Measurements from ENCODE around the gene TUFT1.

TUFT1 gene

DNA sequence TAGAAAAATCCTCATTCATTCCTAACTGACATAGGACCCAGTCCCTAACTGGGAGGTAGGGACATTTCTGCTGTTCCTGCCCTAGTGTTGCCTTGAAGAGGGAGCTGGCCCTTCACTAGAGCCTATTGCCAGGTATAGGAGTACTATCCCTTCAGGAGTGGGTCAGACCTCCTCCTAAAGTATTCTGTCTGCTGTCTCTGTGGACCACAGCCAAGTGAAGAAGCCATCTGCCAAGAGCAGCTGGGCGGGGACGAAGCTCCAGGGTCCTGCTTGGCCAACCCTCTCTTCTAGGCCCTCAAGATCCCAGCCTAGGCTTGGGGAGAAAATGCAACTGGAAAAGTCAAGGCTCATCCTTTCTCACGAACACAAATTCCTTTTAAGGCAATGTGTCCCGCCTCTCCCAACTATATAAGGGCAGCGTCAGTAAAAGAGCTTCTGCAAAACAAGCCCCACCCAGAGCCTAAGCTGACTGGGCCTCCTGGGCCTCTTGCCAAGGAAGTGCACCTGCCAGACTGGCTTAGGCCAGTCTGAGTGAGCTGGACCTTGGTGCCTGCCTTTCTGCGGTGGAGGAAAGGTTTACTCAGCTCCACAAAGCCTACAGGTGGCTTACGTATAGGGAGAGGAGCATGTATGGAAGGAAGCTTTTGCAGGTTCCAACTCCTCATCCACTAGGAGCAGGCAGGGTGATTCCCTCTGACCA lies 638 bp upstream of the TUFT1 start:
- peak; percentile 98 for DNase-seq

DNA sequence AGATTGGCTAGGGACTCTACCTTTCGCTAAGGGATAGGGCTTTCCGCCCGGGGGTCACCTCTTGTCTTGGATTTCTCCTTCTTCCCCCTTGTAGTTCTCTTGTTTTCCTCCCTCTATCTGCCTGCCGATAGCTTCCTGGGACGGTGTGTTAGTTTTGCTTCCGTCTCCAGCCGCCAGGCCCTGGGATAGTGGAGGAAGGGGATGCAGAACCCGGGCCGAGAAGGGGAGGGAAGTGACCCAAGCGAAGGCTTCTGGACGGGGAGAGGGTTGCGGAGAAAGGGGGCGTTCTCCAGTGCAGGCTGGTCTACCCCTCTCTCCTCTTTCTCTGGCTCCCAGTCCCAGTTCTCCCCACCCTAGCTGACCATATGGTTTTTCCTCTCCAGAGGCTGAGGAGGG lies 871 bp downstream of the TUFT1 start:
- peak; percentile 36 for DNase-seq

GRCh38 chr1:151541752-151542151 lies 1.6 kb downstream of the TUFT1 start:
- no peak for DNase-seq

DNA sequence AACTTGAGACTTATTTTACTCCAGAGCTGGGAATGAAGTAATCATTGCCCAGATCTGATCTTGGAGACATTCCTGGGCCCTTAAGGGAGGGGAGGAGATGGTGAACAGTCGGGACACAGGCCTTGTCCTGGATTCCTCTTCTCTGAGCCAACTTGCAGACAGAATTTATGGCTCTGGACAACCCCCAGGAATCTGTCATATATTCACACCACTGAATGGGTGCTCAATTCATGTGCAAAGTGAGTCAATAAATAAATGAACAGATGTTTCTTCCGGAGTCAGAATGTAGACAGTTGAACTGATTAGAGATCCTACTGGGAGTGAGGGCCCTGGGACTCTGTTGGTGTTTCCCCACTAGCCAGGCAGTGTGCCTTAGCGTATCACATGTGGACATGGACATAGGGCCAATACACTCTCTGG lies 2.6 kb downstream of the TUFT1 start:
- DNase-seq = peak; percentile 18

DNA sequence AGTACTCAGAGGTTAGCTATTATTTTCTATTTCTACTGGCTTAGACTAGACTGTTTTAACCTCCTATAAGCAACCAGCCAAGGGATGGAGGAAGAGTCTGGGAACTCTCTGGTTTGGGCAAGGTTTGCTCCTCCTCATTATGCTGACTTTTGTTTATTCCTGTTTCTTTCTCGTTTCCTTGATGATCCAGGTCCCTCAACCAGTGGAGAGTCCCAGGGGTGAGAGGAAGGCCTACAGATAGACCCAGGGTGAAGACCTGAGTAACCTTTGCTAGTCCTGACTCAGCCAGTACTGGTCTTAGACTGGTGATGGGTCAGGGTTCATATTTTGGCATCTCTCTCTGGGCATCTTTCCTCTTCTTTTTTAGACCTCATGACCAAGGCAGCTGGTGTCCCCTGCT lies 5.4 kb downstream of the TUFT1 start:
- DNase-seq = no peak

GRCh38 chr1:151546011-151546925 lies 6.2 kb downstream of the TUFT1 start:
- DNase-seq = no peak

GRCh38 chr1:151547119-151547899 lies 7.2 kb downstream of the TUFT1 start:
- no peak for DNase-seq

DNA sequence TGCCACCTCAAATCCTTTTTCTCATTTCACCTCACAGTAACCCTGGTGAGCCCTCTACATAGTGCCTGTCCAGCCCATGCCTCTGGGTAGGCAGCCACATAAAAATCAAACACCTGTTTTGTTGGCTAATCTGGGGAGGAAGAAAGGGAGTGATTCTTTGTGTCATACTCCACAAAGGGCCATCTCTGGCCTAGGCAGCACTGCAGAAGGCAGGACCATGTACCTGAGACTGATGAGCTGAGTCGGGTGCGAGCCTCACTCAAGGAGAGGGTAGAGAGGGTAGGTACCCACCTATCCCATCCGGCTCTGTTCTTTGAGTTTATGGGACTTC lies 7.8 kb downstream of the TUFT1 start:
- DNase-seq = no peak

DNA sequence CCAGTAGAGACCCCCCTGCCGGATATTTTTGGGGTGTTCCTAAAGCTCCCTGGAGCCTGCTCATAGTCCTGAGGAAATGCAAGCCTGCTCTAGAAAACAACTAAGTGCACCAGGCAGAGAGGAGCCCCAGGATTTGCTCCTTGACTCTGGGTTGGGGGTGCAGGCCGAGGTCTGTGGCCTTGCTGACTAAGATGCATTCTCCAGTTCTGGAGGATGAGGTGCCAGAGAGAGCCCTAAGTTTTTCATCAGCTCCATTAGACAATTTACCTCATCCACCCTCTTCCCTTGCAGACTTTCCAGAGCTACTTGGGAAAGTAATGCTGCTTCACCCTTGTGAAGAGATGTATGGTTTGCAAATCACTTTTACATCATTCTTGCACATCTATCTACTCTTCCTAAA lies 9.1 kb downstream of the TUFT1 start:
- DNase-seq = no peak

- no peak for DNase-seq
These were observed 13.6 kb downstream of the TUFT1 start for GRCh38 chr1:151553659-151554058.

- DNase-seq = no peak
These were observed 15.9 kb downstream of the TUFT1 start for GRCh38 chr1:151556052-151556451.

DNA sequence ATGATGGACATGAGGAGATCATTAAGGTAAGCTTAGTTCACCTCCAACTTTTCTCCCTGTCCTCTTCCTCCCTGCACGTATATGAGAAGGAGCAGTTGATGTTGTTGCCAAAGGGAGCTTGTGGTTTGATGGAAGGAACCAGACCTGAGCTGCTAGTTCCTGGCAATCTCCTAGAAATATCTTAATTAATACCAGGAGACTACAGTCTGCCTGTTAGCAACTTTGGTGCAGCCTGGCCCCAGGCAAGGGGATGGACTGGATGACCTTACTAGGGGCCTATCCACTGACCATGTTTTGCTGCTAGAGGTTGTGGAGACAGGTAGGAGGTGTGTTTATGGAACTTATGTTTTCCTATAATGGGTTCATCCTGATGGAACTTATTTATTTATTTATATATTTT lies 22.6 kb downstream of the TUFT1 start:
- no peak for DNase-seq

DNA sequence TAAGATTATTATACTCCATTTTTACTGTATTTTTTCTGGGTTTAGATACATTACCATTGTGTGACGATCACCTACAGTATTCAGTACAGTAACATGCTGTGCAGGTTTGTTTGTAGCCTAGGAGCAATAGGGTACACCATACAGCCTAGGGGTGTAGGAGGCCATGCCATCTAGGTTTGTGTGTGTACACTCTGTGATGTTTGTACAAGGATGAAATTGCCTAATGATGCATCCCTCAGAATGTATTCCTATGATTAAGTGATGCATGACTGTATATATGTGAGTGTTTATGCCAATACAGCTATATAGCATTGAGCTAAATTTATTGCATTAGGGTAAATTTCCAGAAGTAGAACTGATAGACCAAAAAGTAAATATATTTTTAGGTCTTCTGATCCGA lies 23.3 kb downstream of the TUFT1 start:
- no peak for DNase-seq

- DNase-seq = no peak
These were observed 25.5 kb downstream of the TUFT1 start for GRCh38 chr1:151565502-151566189.

GRCh38 chr1:151568626-151569088 lies 28.5 kb downstream of the TUFT1 start:
- DNase-seq = no peak

DNA sequence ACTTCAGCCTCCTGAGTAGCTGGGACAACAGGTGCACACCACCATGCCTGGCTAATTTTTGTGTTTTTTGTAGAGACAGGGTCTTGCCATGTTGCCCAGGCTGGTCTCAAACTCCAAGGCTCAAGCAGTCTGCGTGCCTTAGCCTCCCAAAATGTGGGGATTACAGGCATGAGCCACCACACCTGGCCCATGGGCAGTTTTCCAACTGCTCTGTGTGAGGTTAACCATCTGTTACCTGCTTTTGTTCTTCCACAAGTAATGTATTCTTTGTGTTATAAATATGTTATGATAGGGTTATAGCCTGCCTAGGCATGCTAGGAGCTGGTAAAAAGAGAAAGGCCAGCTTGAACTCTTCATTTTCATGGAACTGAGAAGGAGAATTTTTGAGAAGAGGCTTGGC lies 30.7 kb downstream of the TUFT1 start:
- no peak for DNase-seq

DNA sequence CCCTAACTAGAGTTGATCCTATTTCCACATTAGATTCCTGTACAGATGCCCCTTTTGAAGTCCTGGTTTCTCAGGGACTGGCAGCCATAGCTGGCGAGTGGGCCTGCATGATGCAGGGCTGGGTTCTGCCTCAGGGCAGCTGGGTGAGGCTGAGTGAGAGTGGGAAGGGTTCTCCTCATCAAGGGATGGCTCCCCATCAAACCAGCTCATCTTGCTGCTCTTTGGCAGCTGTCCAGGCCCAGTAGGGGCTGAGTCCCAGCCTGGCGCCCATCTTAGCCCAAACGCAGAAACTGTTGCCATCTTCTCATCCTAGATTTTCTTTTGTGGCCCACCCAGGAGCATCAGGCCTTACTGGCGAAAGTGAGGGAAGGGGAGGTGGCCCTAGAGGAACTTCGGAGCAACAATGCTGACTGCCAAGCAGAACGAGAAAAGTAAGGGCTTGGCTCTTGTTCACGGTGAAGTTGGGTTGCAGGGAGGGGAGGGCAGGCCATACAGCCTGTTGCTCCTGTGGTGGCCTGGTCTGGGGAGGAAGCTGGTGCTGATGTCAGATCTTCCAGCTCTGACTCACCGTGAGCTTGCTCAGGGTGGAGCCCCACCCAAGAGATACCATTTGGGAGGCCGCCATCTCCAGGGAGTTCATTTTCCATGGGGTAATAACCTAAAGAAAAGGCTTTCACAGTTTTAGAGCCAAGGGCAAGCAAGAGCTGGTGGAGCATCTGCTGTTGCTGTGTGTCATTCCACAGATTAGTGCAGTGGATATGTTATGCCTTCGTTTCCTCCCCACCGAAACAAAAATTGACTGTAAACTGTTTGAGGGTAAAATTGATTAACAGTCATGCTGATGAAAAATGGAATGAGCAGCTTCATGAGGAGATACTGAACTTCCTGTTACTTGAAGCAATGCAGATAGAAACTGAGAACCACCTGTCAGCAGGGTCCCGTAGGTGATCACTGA lies 34.7 kb downstream of the TUFT1 start:
- DNase-seq = no peak

DNA sequence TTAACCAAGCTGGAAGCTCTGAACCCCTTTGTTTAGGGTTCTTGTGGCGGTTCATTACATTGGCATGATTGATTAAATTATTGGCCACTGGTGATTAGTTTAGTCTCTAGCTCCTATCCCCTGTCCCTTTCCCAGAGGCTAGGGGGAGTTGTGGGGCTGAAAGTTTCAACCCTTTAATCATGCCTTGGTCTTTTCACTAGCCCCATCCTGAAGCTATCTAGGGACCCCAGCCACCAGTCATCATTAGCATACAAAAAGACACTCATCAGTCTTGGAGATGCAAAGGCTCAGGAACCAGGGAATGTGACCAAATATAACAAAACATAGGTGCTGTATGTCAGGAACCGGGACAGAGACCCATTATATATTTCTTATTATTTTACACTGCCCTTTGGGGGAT lies 37.1 kb downstream of the TUFT1 start:
- DNase-seq = no peak

GRCh38 chr1:151578941-151579340 lies 38.8 kb downstream of the TUFT1 start:
- DNase-seq = no peak

DNA sequence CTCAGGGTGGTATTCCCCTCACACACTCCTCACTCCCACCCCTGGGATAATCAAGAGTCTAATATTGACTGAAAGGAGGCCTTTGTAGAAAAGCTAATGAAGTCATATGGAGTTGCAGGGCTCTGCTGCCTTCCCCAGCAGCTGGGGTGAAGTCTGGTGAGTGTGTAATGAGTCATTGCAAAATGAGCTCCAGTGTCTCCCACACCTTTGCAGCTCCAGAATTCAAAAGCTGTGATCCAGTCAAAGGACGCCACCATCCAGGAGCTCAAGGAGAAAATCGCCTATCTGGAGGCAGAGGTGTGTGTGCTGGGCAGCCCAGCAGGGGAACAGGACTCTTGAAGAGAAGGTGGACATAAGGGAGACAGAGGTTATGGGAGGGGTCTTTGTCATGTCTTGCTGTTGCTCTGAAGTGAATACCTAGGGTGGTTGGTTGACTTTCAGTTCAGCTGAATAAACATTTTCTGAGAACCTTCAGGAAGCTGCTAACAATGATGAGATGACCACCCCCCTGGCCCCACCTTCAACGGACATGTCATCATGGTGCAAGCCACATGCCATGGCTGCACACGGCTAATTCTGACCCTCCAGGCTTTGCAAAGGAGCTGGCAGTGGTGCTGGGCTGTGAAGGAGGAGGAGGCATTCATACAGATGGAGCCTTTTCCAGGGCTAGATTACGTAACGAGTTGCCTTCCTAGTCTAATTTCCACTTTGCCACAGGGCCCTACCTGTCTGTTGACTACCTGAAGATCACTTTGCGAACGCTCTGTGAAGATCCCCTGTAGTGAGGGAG lies 39.5 kb downstream of the TUFT1 start:
- DNase-seq = no peak

DNA sequence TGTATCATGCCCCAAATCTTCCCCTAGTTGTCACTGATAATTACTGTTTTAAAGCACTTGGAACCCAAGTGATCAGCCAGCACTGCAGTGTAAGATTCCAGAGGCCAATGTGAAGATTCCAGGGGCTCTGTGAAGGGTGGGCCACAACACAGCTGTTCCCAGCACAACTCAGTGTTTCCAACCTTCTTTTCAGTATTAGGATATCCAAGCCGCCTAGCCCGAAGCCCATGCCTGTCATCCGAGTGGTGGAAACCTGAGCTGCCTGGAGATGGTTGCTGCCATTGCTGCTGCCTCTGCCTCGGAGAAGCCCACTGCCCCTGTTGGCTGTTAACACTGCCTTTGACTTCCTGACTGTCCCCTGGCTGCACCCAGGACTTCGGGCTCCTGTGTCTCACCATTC lies 41.3 kb downstream of the TUFT1 start:
- no peak for DNase-seq
